Measurements from ENCODE around the gene GALNT11.

GALNT11 gene

DNA sequence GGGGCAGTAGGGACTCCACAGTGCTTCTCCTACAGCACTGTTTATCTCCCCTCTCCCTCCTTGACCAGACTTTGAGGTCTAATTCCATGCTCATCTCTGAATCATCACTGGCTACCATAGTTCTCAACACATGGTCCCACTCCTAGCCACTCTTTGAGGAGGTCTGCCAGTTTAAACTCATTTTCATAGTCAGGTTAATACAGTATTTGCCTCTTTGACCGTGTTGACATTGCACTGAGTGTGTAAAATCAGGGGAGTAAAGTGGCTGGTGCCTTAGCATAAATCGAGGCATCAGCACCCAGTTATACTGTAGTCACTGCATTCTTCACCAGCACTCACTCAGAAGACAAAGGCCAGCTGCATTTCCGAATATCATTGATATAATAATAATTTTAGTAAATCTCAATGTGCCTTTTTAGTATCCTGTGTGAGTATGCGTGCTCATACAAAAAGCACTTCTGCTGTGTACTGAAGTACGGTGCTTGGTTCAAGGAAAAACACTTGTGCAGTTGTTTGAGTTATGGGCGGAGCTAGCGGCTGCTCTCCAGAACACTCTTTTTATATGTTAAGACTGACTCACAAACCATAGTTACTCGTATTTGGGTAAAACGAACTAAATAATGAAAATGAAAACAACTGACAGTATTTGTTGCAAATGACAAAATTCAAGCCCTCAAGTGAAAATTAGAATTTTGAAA lies 89.7 kb downstream of the GALNT11 start:
- peaks cover 76% of the 10 kb centered on the region for H3K36me3 Mint-ChIP-seq (ENCODE audit: low read depth)
- no peak overlapping the region for H3K27ac Mint-ChIP-seq
- H3K4me3 Mint-ChIP-seq = no peak overlapping the region

DNA sequence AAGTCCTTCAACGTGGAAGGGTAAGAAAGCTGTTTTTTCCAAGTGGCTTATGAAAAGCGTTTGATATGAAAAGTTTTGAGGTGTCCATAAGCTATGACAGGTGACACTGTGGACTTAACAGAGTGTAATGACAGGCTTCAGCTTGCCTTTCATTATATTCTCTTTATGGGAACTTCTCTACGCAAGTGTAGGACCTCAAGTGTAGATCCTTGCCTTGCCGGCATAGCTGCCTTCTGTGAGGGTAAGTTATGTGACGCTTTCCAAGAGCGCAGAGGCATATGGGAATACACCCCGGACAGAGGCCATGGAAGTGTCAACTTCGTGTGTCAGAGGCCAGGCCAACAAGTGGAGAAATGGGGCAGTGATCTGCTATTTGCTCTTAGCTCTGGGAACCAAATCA lies 91.9 kb downstream of the GALNT11 start:
- H3K9me3 Mint-ChIP-seq = peaks cover 3% of the 10 kb centered on the region
- DNase-seq = no peak
- H3K27ac Mint-ChIP-seq = peak overlapping the region; percentile 44
- H3K36me3 Mint-ChIP-seq (ENCODE audit: low read depth) = peaks cover 84% of the 10 kb centered on the region
- no peak overlapping the region for H3K4me3 Mint-ChIP-seq
- H3K4me1 Mint-ChIP-seq = no peaks in the 10 kb centered on the region
- no peaks in the 10 kb centered on the region for H3K27me3 Mint-ChIP-seq (ENCODE audit: low read depth, poor library complexity)
- TF ChIP-seq, protein P1, sequence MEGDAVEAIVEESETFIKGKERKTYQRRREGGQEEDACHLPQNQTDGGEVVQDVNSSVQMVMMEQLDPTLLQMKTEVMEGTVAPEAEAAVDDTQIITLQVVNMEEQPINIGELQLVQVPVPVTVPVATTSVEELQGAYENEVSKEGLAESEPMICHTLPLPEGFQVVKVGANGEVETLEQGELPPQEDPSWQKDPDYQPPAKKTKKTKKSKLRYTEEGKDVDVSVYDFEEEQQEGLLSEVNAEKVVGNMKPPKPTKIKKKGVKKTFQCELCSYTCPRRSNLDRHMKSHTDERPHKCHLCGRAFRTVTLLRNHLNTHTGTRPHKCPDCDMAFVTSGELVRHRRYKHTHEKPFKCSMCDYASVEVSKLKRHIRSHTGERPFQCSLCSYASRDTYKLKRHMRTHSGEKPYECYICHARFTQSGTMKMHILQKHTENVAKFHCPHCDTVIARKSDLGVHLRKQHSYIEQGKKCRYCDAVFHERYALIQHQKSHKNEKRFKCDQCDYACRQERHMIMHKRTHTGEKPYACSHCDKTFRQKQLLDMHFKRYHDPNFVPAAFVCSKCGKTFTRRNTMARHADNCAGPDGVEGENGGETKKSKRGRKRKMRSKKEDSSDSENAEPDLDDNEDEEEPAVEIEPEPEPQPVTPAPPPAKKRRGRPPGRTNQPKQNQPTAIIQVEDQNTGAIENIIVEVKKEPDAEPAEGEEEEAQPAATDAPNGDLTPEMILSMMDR (IDR thresholded peaks at IDR 0.05) = no peak

More for the DNA sequence above, 89.7 kb downstream of the GALNT11 start:
- Mint-ChIP-seq H3K9me3 (peaks cover 3% of the 10 kb centered on the region), H3K4me1 (no peaks in the 10 kb centered on the region), H3K27me3 (ENCODE audit: low read depth, poor library complexity) (no peaks in the 10 kb centered on the region)
- no peak for DNase-seq
- TF ChIP-seq, protein P1 (IDR thresholded peaks at IDR 0.05) = no peak

DNA sequence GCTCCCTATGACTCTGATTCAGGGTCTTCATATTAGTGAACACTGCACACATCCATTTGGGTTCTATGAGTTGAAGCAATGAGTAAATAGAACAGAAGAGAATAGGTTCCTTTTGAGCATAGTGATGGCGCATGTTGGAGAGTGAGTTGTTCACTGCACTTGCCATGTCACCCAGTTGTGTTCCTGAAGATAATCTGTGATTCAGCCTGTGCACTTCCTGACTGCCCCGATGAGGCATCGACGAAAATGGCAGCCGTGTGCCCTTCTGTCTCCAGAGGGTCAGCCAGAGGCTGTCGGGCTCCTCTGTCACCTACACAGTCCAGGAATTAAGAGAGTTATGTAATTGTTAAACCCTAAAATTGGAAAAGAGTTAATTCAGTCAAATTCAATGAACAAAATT lies 94.7 kb downstream of the GALNT11 start:
- H3K36me3 Mint-ChIP-seq (ENCODE audit: low read depth) = peaks cover 90% of the 10 kb centered on the region

DNA sequence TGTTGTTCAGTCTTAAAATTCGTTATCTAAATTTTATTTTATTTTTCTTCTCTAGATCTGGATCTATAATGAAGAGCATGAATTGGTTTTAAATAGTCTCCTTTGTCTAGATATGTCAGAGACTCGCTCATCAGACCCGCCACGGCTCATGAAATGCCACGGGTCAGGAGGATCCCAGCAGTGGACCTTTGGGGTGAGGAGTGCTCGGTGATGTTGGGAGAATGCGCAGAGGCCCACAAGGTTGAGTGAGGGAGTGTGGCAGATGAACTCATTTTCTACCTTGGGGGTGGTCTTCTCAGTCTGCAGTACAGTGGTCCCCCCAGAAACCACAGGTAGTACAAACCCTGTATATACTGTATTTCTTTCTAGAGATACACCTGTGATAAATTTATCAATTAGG lies 95.3 kb downstream of the GALNT11 start:
- H3K36me3 Mint-ChIP-seq (ENCODE audit: low read depth) = peaks cover 90% of the 10 kb centered on the region
- no peaks in the 10 kb centered on the region for H3K4me1 Mint-ChIP-seq
- no peak for DNase-seq
- peaks cover 24% of the 10 kb centered on the region for H3K9me3 Mint-ChIP-seq
- H3K4me3 Mint-ChIP-seq = no peak overlapping the region
- TF ChIP-seq, protein P1 (IDR thresholded peaks at IDR 0.05) = no peak
- no peak overlapping the region for H3K27ac Mint-ChIP-seq
- no peaks in the 10 kb centered on the region for H3K27me3 Mint-ChIP-seq (ENCODE audit: low read depth, poor library complexity)

More for the DNA sequence above, 94.7 kb downstream of the GALNT11 start:
- Mint-ChIP-seq H3K4me1 (no peaks in the 10 kb centered on the region), H3K27ac (no peak overlapping the region), H3K9me3 (peaks cover 18% of the 10 kb centered on the region), H3K27me3 (ENCODE audit: low read depth, poor library complexity) (no peaks in the 10 kb centered on the region), H3K4me3 (no peak overlapping the region)
- no peak for DNase-seq
- TF ChIP-seq, protein P1 (IDR thresholded peaks at IDR 0.05) = no peak

DNA sequence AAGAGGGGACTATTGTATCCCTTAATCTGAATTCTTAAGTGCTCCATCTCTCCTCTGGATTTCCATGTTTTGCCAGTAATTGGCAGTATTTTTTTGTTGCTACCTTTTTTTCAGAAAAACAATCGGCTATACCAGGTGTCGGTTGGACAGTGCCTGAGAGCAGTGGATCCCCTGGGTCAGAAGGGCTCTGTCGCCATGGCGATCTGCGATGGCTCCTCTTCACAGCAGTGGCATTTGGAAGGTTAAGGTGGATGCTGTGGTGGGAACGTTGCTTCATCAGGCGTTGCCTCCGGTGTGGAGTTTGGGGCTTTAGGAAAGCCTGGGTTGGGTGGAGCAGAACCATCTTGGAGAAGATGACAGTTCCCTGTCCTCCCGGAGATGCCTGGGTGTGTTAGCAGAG lies 96.0 kb downstream of the GALNT11 start:
- no peak for DNase-seq
- TF ChIP-seq, protein P1 (IDR thresholded peaks at IDR 0.05) = no peak
- H3K36me3 Mint-ChIP-seq (ENCODE audit: low read depth) = peaks cover 91% of the 10 kb centered on the region
- no peaks in the 10 kb centered on the region for H3K4me1 Mint-ChIP-seq
- H3K27me3 Mint-ChIP-seq (ENCODE audit: low read depth, poor library complexity) = no peaks in the 10 kb centered on the region
- no peak overlapping the region for H3K4me3 Mint-ChIP-seq
- peak overlapping the region; percentile 79 for H3K27ac Mint-ChIP-seq
- H3K9me3 Mint-ChIP-seq = peaks cover 26% of the 10 kb centered on the region

DNA sequence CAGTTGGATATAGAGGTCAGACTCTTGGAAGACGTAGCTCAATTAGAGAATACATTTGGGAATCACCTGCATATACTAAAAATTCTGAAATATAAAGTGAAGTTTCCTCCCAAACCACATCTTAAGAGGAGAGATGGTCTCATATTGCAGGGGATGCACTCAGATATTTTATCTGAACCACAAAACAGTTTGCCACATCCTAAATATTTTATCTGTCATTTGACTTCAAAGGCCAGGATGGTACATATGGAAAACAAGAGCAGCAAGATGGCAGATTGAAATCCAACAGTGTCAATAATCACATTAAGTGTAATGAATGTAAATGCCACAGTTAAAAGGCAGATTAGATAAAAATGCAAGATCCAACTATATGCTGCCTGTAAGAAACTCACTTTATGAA lies 97.1 kb downstream of the GALNT11 start:
- Mint-ChIP-seq H3K36me3 (ENCODE audit: low read depth) (peaks cover 94% of the 10 kb centered on the region), H3K9me3 (peaks cover 37% of the 10 kb centered on the region), H3K27ac (no peak overlapping the region), H3K4me1 (no peaks in the 10 kb centered on the region), H3K4me3 (no peak overlapping the region), H3K27me3 (ENCODE audit: low read depth, poor library complexity) (no peaks in the 10 kb centered on the region)
- TF ChIP-seq, protein P1 (IDR thresholded peaks at IDR 0.05) = no peak
- DNase-seq = no peak
